ENCODE data around the gene DPH3.

GRCh38 chr3:16300307-16300706, 35.6 kb upstream of the DPH3 start:
- TF ChIP-seq CBX8 (IDR thresholded peaks at IDR 0.05; ENCODE audit: borderline replicate concordance, low read depth, low read length) (no peak), CTCF (IDR thresholded peaks at IDR 0.05; ENCODE audit: control extremely low read depth in 1 of 3, insufficient read depth in 1 of 3, low read depth in 1 of 3, low read length in 3 of 3) (no peak), POLR2A (IDR thresholded peaks at IDR 0.05; ENCODE audit: control extremely low read depth in 1 of 2, low read depth in 2 of 2, low read length in 2 of 2) (no peak), POLR2AphosphoS5 (IDR thresholded peaks at IDR 0.05; ENCODE audit: low read depth, low read length) (no peak), NRF1 (IDR thresholded peaks at IDR 0.05; ENCODE audit: low read depth, low read length) (no peak)
